Renal cortical epithelial cell (primary cell): Measurements from ENCODE around the gene CD3E. TPM values are rescaled to one million over a fixed set of nuclear protein-coding genes. Genes with fewer than 3 reads are reported as not detected.

ENCODE experiments used
- DNase-seq: peaks from one replicate; pipeline ENCODE4 v3.0.0-alpha.2; 2011; ENCODE audit warnings: low read depth
- total RNA-seq: library from RNA; depleted of rRNA; stranded (reverse); fragments of >200 nt; gene quantifications from 2 replicates; pipeline ENCODE4 v1.2.3, GENCODE V29; 2014

Gene CD3E
- total RNA-seq, 1 donor from 2014 or later = not detected

DNA sequence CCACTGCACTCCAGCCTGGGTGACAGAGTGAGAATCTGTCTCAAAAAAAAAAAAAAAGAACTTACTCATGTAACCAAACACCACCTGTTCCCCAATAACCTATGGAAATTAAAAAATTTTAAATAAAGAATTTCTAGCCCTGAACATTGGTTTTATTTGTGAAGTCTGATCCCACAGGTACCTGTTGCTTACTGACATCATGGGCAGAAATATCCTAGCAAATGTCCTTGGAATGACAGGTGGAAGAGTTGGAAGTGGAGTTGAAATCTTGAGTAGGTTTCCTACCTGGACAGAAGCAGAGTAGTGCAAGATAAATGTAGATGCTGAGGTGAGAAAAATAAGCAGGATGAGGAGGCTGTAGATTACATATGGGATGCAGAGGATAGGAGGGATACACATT, 20.8 kb downstream of the CD3E start:
- DNase-seq = no peak

DNA sequence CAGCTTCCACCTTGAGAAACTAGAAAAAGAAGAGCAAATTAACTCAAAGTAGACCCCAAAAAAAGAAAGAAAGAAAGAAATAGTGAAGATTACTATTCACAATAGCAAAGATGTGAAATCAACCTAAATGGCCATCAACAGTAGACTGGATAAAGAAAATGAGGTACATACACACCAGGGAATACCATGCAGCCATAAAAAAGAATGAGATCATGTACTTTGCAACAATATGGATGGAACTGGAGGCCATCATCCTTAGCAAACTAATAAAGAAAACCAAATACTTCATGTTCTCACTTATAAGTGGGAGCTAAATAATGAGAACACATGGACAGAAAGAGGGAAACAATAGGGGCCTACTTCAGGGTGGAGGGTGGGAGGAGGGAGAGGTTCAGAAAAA, 24.2 kb downstream of the CD3E start:
- DNase-seq = no peak

DNA sequence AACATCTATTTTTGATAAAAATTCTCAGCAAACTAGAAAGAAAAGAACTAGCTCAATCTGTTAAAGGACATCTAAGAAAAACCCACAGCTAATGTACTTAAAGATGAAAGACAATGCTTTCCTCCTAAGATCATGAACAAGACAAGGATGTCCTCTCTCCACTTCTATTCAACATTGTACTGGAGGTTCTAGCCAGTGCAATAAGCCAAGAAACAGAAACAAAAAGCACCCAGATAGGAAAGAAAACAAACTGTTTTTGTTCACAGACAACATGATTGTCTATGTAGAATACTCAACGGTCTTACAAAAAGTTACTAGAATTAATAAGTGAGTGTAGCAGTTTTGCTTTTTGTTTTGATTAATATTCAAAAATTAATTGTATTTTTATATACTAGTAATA, 30.2 kb downstream of the CD3E start:
- no peak for DNase-seq

DNA sequence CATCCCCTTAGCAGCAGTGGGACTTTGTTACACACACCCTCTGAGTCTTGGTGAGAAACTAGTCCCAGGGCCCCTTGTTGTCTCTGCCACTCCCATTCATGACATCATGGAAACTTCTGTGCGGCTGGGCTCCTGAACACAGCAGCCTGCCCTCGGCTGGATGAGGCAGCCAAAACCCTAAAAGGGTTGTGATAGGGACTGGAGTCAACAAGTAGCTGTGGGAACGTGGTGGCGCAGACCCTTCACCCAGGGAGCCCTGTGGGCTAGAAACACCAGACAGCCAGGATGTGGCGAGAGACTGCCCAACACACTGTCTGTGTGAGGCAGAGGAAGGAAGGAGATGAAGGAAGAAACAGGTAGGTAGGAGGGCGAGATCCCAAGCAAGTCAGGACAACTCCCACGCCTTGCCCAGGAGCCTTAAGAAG, 34.1 kb downstream of the CD3E start:
- no peak for DNase-seq

DNA sequence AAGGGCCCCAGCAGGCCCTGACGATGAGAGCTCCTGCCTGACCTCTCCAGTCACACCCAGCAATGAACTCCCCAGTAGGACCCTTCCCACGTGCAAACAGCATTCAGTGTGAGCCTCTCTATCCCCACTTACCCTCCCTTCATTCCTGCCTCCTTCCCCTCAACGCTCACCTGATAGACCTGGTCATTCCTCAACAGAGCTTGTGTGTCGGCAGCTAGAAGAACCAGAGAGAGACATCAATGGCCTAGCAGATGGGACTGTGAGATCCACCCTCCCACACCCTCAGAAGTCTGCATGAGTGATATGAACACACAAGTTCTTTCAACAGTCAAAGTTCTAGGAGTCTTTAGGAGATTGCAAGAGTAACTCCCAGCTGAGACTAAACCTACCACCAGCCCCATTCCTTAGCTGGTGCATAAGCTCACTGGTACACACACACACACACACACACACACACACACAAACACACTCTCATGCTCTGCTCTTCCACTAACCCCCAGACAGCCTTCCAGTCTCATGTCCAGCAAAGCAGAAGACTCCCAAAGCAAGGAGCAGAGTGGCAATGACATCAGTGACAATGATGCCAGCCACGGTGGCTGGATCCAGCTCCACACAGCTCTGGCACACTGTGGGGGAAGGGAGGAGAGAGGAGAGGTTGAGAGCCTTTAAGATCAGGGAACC, 34.9 kb downstream of the CD3E start:
- DNase-seq = no peak

DNA sequence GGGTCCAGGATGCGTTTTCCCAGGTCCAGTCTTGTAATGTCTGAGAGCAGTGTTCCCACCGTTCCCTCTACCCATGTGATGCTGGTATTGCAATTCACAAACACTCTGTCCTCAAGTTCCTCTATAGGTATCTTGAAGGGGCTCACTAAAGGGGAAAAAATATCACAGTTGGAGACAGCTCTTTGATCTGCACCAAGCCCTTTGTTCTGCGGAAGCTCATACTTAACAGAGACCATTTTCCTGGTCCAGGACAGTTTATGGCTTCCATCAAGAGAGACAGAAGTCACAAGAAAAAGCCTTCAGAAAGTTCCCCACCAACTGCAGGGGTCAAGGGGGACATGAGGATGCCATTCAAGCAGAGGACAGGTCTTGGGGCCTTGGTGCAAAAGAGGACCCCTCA, 35.9 kb downstream of the CD3E start:
- no peak for DNase-seq

DNA sequence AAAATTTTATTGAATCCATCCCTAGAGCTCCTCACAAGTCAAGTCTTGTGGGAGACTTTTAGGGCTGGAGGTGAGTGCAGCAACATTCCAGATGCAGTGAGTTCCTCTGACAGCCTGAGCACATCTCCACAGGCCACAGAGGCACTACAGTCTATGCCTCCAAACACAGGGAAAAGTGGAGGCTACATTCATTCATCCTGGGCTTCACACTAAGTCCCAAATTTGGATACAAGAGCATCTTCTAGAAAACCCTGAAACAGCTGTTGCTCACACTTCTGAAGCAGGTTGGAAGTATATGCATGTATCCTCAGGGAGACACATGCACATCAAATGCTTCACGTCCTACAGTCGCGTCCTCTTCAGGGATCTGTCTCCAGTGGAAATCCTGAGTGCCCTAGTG, 36.7 kb downstream of the CD3E start:
- no peak for DNase-seq

DNA sequence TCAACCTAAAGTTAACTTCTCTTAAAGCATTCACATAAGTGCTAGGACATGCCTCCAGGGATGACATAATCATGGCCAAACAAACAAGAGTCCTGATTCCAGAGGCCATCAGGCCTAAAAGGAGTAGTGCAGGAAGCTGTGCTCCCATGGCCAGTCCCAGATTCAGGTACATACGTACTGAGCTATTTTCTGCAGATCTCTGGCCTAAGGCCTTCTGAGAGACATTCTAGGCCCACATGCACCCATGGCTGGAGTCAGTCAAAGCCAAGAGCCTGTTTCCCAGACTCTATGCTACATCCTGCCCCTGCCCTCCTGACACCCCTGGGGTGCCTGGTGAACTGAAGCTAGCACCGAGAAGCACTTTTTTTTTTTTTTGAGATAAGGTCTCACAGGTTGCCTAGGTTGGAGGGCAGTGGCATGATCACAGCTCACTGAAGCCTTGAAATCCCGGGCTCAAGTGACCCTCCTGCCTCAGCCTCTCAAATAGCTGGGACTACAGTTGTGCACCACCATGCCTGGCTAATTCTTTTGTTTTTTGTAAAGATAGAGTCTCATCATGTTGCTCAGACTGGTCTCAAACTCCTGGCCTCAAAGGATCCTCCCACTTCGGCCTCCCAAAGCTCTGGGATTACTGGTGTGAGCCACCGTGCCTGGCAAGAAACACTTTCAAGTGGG, 37.4 kb downstream of the CD3E start:
- no peak for DNase-seq

DNA sequence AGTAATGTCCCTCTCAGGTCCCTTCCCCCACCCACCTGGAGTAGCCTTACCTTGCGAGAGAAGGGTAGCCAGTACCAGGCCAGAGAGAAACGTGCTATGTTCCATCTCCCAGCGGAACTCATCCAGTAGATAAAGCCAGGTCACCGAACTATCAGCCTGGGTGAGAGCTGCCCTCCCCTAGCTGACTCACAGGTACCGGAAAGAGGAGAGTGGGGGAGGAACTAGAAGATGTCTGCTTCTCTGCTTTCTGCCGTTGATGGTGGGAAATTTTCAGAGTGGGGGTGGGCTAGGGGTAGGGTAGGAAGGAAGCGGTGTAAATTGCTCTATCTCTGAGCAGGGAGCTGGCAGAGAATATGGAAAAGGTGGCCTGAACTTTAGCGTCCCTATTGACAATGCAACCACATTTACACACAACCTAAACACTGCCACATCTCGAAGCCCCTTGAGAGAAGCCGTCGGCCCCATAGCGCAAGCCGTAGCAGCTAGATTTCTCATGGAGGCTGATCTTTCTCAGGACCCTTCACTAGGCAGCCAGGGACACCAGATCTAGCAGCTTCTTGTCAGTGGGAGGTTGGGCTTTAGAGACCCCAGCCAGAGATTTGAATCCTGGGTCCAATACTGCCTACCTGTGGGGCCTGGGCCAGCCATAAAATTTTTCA, 38.1 kb downstream of the CD3E start, which contains the start of gene CD3D:
Gene CD3D (minus strand): TSS at position 203 of the 659 bp plus-strand sequence. CDS start 98 bp downstream, at position 105.
- DNase-seq = no peak

DNA sequence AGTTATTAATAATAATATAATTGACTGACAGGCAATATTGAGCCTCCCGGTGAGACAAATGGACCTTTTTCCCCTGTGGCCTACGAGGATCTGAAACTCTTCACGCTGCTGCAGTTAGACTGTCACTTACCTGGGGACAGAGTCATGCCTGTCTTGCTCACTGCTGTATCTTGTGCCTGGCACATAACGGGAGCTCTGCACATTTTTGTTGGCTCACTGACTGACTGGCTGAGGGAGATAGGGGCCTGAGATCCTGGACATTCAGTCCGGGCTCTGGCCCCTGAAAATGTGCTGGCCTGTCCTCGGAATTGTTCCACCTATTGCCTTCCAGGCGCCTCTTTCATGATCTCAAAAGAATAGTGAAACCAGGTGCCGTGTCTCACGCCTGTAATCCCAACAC, 38.7 kb downstream of the CD3E start:
- no peak for DNase-seq

DNA sequence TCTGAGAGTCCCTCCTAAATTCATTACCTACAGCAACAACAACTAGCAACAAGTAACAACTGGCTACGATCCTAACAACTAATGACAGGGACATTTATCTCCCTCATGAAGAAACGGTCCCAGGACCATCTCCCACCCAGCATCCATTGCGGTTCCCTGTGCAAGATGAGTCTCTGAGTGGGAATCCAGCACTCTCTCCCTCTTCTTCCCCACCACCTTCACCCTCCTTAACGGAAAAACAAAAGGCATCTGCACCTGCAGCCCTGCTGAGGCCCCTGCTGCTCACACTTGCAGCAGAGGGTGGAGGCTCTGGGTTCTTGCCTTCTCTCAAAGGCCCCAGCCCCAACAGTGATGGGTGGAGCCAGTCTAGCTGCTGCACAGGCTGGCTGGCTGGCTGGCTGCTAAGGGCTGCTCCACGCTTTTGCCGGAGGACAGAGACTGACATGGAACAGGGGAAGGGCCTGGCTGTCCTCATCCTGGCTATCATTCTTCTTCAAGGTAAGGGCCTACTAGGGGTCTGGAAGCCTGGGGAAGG, 39.5 kb downstream of the CD3E start, which contains the start of gene CD3G:
Gene CD3G (plus strand): TSS at position 364 of the 535 bp plus-strand sequence. CDS start 80 bp downstream, at position 444.
- DNase-seq = no peak

DNA sequence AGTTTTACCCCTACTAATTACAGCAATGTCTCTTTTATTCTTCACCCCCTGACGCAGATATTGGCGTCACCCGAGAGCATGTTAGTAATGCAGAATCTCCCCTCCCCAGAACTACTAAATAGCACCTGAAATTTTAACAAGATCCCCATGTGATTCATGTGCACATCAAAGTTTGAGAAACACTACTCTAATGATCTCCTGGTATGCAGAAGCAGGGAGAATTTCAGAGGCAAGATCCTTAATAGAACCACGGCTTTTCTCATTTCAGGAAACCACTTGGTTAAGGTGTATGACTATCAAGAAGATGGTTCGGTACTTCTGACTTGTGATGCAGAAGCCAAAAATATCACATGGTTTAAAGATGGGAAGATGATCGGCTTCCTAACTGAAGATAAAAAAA, 44.9 kb downstream of the CD3E start:
- DNase-seq = no peak

DNA sequence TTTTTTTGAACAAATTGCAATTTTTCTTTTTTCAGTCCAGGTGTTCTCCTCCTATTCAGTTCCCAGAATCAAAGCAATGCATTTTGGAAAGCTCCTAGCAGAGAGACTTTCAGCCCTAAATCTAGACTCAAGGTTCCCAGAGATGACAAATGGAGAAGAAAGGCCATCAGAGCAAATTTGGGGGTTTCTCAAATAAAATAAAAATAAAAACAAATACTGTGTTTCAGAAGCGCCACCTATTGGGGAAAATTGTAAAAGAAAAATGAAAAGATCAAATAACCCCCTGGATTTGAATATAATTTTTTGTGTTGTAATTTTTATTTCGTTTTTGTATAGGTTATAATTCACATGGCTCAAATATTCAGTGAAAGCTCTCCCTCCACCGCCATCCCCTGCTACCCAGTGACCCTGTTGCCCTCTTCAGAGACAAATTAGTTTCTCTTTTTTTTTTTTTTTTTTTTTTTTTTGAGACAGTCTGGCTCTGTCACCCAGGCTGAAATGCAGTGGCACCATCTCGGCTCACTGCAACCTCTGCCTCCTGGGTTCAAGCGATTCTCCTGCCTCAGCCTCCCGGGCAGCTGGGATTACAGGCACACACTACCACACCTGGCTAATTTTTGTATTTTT, 48.7 kb downstream of the CD3E start:
- peak; percentile 14 for DNase-seq

DNA sequence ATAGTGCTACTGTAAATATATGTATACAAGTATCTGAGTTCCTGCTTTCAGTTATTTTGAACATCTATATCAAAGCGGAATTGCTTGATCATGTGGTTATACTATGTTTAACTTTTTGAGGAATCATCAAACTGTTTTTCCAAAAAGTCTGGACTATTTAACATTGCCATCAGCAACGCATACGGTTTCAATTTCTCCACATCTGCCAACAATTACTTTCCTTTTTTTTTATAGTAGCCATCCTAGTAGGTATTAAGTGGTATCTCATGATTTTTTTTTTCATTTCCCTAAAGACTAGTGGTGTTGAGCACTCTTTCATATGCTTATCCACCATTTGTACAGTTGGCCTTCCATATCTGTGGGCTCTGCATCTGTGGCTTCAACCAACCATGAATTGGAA, 53.5 kb downstream of the CD3E start:
- no peak for DNase-seq

DNA sequence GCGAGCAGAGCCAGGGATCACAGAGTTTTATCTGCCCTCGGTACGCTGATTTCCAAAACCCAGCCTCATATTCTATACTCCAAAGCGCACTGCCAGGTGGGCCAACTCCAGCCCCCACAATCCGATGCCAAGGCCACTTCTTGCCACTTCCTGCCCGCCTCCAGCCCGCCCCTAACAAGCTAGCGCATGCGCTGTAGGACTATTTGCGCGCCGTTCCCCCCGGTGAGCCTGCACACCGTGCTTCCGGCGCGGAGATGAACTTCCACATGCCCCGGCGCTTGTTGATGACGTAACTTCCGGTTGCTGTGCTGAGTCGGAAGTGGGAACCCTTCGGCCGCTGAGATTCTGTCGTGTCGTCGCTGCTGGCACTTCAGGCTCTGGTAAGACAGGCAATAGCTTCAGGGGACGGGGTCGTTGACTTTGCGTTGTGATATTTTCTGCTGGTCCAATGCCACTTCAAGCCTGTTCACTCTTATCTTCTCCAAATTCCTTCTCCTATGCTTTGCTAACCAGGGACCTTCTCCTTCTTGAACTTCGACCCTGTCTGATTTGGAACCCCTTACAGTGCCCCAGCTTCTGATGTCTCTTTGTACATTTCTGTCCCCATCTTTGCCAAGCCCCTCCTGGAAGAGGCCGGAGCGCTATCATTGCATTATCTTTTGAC, 54.9 kb downstream of the CD3E start, which contains the start of gene UBE4A:
Gene UBE4A (plus strand): TSS at position 306 of the 664 bp plus-strand sequence. CDS start 5,481 bp downstream, outside the sequence.
- DNase-seq = peak; percentile 83

DNA sequence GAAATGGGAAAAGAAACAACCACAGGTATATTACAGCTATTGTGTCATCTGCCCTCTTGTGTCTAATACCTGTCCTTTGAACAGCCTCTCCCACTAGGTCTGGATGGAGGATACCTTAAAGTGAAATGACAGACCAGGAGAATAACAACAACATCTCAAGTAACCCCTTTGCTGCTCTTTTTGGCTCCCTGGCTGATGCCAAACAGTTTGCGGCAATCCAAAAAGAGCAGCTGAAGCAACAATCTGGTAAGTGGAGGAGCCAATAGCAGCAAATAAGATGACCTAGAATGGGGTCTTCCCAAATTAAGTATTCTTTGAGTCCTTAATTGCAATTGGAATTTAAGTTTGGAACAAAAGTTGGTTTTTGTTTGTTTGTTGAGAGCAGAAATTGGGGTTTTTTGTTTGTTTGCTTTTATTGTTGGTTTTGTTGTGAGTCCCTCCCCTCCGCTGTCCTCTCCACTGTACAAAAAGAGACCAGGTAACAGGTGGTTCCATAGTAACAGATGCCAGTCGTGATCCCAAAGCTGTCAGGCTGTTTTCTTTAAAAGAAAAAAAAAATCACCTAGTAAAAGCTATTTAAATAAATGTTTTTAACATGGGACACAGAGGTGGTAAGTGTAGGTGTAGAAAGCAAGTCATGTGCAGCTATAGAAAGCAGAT, 60.6 kb downstream of the CD3E start:
- DNase-seq = no peak

Other genes with a start within 250 kb of the CD3E start
- gene TMPRSS4, start 227.7 kb upstream of the CD3E start, total RNA-seq = 2.4 and 29.2 TPM in 2 replicates
- gene SMIM35, start 217.8 kb upstream of the CD3E start, total RNA-seq = not detected in 2 replicates
- gene SCN4B, start 151.9 kb upstream of the CD3E start, total RNA-seq = 0.15 and 0.35 TPM in 2 replicates
- 0.35 and 1.2 TPM in 2 replicates for gene SCN2B, start 128.1 kb upstream of the CD3E start, total RNA-seq
- gene JAML, start 79.7 kb upstream of the CD3E start, total RNA-seq = not detected in 2 replicates
- 15.8 and 41.8 TPM in 2 replicates for gene MPZL3, start 52.4 kb upstream of the CD3E start, total RNA-seq
- 28.6 and 53.3 TPM in 2 replicates for gene MPZL2, start 40.4 kb upstream of the CD3E start, total RNA-seq
- not detected in 2 replicates for gene CD3D, start 38.0 kb downstream of the CD3E start, total RNA-seq
- gene CD3G, start 39.6 kb downstream of the CD3E start, total RNA-seq = not detected in 2 replicates
- 34.0 and 42.2 TPM in 2 replicates for gene UBE4A, start 54.9 kb downstream of the CD3E start, total RNA-seq
- 43.4 and 56.4 TPM in 2 replicates for gene ATP5MG, start 96.9 kb downstream of the CD3E start, total RNA-seq
- 37.0 and 110 TPM in 2 replicates for gene KMT2A, start 131.8 kb downstream of the CD3E start, total RNA-seq
- 1.4 and 2.6 TPM in 2 replicates for gene TTC36, start 222.7 kb downstream of the CD3E start, total RNA-seq
- 35.9 and 72.0 TPM in 2 replicates for gene TMEM25, start 226.5 kb downstream of the CD3E start, total RNA-seq